K562 (cell line): Measurements from ENCODE around the gene TXNRD2. TPM values are rescaled to one million over a fixed set of nuclear protein-coding genes. Genes with fewer than 3 reads are reported as not detected.

Experiments used
- ATAC-seq: fragments of 200-7000 bp; cut with Tn5 transposase; 3 replicates; pipeline ENCODE4 v1.9.1; 2020; ENCODE audit warnings: moderate library complexity
- BruUV-seq: library from RNA; stranded (reverse); fragments of 400-500 nt; replicated peaks from 2 replicates; lab custom pipeline; 2021; lab: Mats Ljungman, UMichigan
- CTCF ChIA-PET: fragments of 300-600 bp; formaldehyde crosslinking; extraction: SDS; loops from one replicate; lab custom pipeline; 2021; ENCODE audit warnings: low intra/inter-chr PET ratio; lab: Yijun Ruan, JAX
- POLR2A ChIA-PET: fragments of 300-600, 350-650 bp; sonication (Branson Sonifier 250); formaldehyde crosslinking; extraction: SDS; loops from one replicate; lab custom pipeline; 2021; ENCODE audit warnings: antibody characterized with exemption, inconsistent platforms; lab: Yijun Ruan, JAX
- DNase-seq, 4 experiments: peaks; one replicate each; pipeline versions ENCODE4 v3.0.0 to v3.0.0-alpha.2; 2011 to 2018; ENCODE audit warnings: low spot score in 3 of 4, mixed read lengths in 3 of 4; ENCODE audit errors: extremely low read depth in 1 of 4
- FAIRE-seq: peaks from 2 replicates; lab custom pipeline; 2011; peaks lifted over from hg19 to GRCh38; lab: Jason Lieb, UNC
- H2AFZ ChIP-seq: 2 replicates; pipeline ENCODE4 v1.6.0; 2011; ENCODE audit warnings: low read depth, low read length, control low read depth, inconsistent platforms
- H3K27ac ChIP-seq: fragments of 200-600 bp; 3 replicates; pipeline ENCODE4 v1.8.0; 2011; ENCODE audit warnings: low read depth, mild to moderate bottlenecking, control low read depth, inconsistent platforms, low read length, moderate library complexity, mixed read lengths; ENCODE audit errors: extremely low read depth
- H3K27me3 ChIP-seq, 2 experiments: fragments of 300-600 bp in 1 of 2; 2 replicates in 1 of 2; 3 replicates in 1 of 2; pipeline versions ENCODE4 v1.6.0 to v1.8.0; 2011; ENCODE audit warnings: inconsistent platforms in 2 of 2, low read length in 2 of 2, mild to moderate bottlenecking in 1 of 2, mixed read lengths in 1 of 2, moderate library complexity in 1 of 2; ENCODE audit not compliant: control insufficient read depth in 2 of 2, insufficient read depth in 2 of 2
- H3K36me3 ChIP-seq: fragments of 300-600 bp; 3 replicates; pipeline ENCODE4 v1.8.0; 2011; ENCODE audit warnings: mild to moderate bottlenecking, low read length, inconsistent platforms; ENCODE audit not compliant: control insufficient read depth, insufficient read depth
- H3K4me1 ChIP-seq, 2 experiments: fragments of 200-600 bp in 1 of 2; replicated peaks in 1 of 2; 2 replicates in 1 of 2; 3 replicates in 1 of 2; pipeline versions ENCODE4 v1.5.1 to v1.8.0; 2011; ENCODE audit warnings: inconsistent platforms in 2 of 2, low read length in 2 of 2, mild to moderate bottlenecking in 1 of 2, mixed read lengths in 1 of 2, moderate library complexity in 1 of 2; ENCODE audit not compliant: control insufficient read depth in 2 of 2, insufficient read depth in 2 of 2
- H3K4me2 ChIP-seq: 2 replicates; pipeline ENCODE4 v1.6.1; 2011; ENCODE audit warnings: low read length, control low read depth, inconsistent platforms, mixed read lengths; ENCODE audit not compliant: insufficient read depth
- H3K4me3 ChIP-seq: fragments of 200-600 bp; sonication (generic), shearing (Covaris generic); 2 replicates; pipeline ENCODE4 v1.5.1; 2016; ENCODE audit warnings: control low read depth, inconsistent platforms
- H3K79me2 ChIP-seq: fragments of 200-600 bp; 3 replicates; pipeline ENCODE4 v1.8.0; 2011; ENCODE audit warnings: low read length, inconsistent platforms; ENCODE audit not compliant: control insufficient read depth, insufficient read depth
- H3K9ac ChIP-seq, 2 experiments: 2 replicates each; pipeline versions ENCODE4 v1.6.0 to v1.6.1; 2011; ENCODE audit warnings: low read depth in 2 of 2, low read length in 2 of 2, control low read depth in 1 of 2, inconsistent platforms in 1 of 2, mild to moderate bottlenecking in 1 of 2, mixed read lengths in 1 of 2; ENCODE audit not compliant: insufficient read depth in 1 of 2
- H3K9me1 ChIP-seq: one replicate; pipeline ENCODE4 v1.6.0; 2011; ENCODE audit warnings: inconsistent platforms, mild to moderate bottlenecking, low read length, moderate library complexity; ENCODE audit not compliant: control insufficient read depth, insufficient read depth
- H3K9me3 ChIP-seq: replicated peaks from 2 replicates; pipeline ENCODE4 v1.5.1; 2011; ENCODE audit warnings: low read depth, low read length, inconsistent platforms; ENCODE audit not compliant: control insufficient read depth, insufficient read depth
- H4K20me1 ChIP-seq: replicated peaks from 2 replicates; pipeline ENCODE4 v1.6.1; 2011; ENCODE audit warnings: low read length, inconsistent platforms, mixed read lengths; ENCODE audit not compliant: control insufficient read depth, insufficient read depth
- ADNP ChIP-seq: fragments of 200-800 bp; sonication (Bioruptor generic); IDR thresholded peaks from 2 replicates; pipeline ENCODE4 v1.6.1; 2016; ENCODE audit warnings: missing genetic modification characterization, missing compliant biosample characterization
- CBX3 ChIP-seq, 2 experiments: IDR thresholded peaks; 1 replicate in 1 of 2; 2 replicates in 1 of 2; pipeline ENCODE4 v1.6.1; 2012; ENCODE audit warnings: inconsistent platforms in 2 of 2, low read length in 2 of 2, borderline replicate concordance in 1 of 2, control low read depth in 1 of 2
- ESRRA ChIP-seq: fragments of 450-650 bp; IDR thresholded peaks from 2 replicates; pipeline ENCODE4 v1.6.1; 2014; ENCODE audit warnings: low read depth, mild to moderate bottlenecking, moderate library complexity, borderline replicate concordance
- HMG20B ChIP-seq: fragments of 250-450 bp; sonication (Bioruptor Pico); IDR thresholded peaks from 2 replicates; pipeline ENCODE4 v1.5.0; 2021; ENCODE audit warnings: mild to moderate bottlenecking
- KDM5B ChIP-seq: fragments of 200-600 bp; sonication (generic); IDR thresholded peaks from 2 replicates; pipeline ENCODE4 v1.6.1; 2012; ENCODE audit warnings: low read depth, mild to moderate bottlenecking, moderate library complexity, low read length, control low read depth, inconsistent platforms; ENCODE audit not compliant: insufficient replicate concordance
- KLF1 ChIP-seq: fragments of 450-650 bp; IDR thresholded peaks from 2 replicates; pipeline ENCODE4 v1.6.1; 2016; ENCODE audit warnings: missing genetic modification characterization, missing compliant biosample characterization
- PRMT5 ChIP-seq: sonication (generic); formaldehyde crosslinking; IDR thresholded peaks from 2 replicates; pipeline ENCODE4 v1.5.0; 2020; ENCODE audit warnings: missing genetic modification reagents
- PYGO2 ChIP-seq: fragments of 450-650 bp; IDR thresholded peaks from 2 replicates; pipeline ENCODE4 v1.6.1; 2016; ENCODE audit warnings: mild to moderate bottlenecking, missing genetic modification characterization, moderate library complexity, missing compliant biosample characterization
- SETDB1 ChIP-seq: IDR thresholded peaks from one replicate; pipeline ENCODE4 v1.6.1; 2012; ENCODE audit warnings: low read length, control low read depth, inconsistent platforms
- SPI1 ChIP-seq: IDR thresholded peaks from 2 replicates; pipeline ENCODE4 v1.6.1; 2011; ENCODE audit warnings: low read depth, low read length, control low read depth, borderline replicate concordance
- TRIM28 ChIP-seq: fragments of 450-650 bp; IDR thresholded peaks from 2 replicates; pipeline ENCODE4 v1.6.1; 2017
- ZNF41 ChIP-seq: fragments of 250-450 bp; sonication (Bioruptor Pico); conservative IDR thresholded peaks from 2 replicates; pipeline ENCODE4 v1.4.0; 2020; ENCODE audit warnings: mild to moderate bottlenecking
- WGBS: fragments of 100-300 bp; shearing (Covaris generic); methylation state at CpG from one replicate; pipeline ENCODE4 v1.1.6; 2016; ENCODE audit warnings: low coverage, mixed read lengths; ENCODE audit not compliant: insufficient coverage; ENCODE audit errors: missing lambda C conversion rate; 5-methylcytosine and 5-hydroxymethylcytosine counted together
- in situ Hi-C: fragments of 300-500 bp; cut with MboI; formaldehyde crosslinking; loops from 4 replicates; pipeline ENCODE4 v1.15.0; 2018; ENCODE audit warnings: inconsistent platforms, mixed read lengths
- intact Hi-C: fragments of 100-400 bp; cut with micrococcal nuclease; formaldehyde crosslinking; loops from 2 replicates; pipeline ENCODE4 v1.14.2; 2022
- polyA plus RNA-seq, 8 experiments: library from polyadenylated mRNA; depleted of rRNA in 4 of 8; stranded (reverse) in 5 of 8; unstranded in 3 of 8; fragments of >200 nt; fragmentation: Nextera tagmentation in 2 of 8; fragmentation: Illumina TruSeq in 1 of 8; extraction: Ambion mirVana in 2 of 8; extraction: Trizol in 1 of 8; gene quantifications; 2 replicates each; pipeline versions ENCODE4 v1.2.1 to v1.2.3, GENCODE V29; 2011 to 2014; ENCODE audit warnings: inconsistent platforms in 1 of 8, missing spikeins in 1 of 8
- total RNA-seq, 7 experiments: library from RNA; depleted of rRNA in 6 of 7; stranded (reverse); fragments of >200 nt in 6 of 7; fragmentation: Illumina TruSeq in 2 of 7; extraction: Trizol in 2 of 7; gene quantifications; 2 replicates each; pipeline versions ENCODE4 v1.2.1 to v1.2.3, GENCODE V29; 2011 to 2021; ENCODE audit warnings: low replicate concordance in 1 of 7
- TF ChIP-seq, protein P1 (sequence below): fragments of 450-650 bp; IDR thresholded peaks from 2 replicates; pipeline ENCODE4 v1.6.1; 2016; ENCODE audit warnings: antibody characterized with exemption
- TF ChIP-seq, protein P2 (sequence below): fragments of 450-650 bp; IDR thresholded peaks from 2 replicates; pipeline ENCODE4 v1.6.1; 2018; ENCODE audit warnings: mild to moderate bottlenecking, low read depth; ENCODE audit not compliant: partially characterized antibody
- TF ChIP-seq, protein P3 (sequence below): sonication (generic); formaldehyde crosslinking; IDR thresholded peaks from 2 replicates; pipeline ENCODE4 v1.8.0; 2023; ENCODE audit warnings: mild to moderate bottlenecking, missing genetic modification reagents

TXNRD2 gene
- total and polyA plus RNA-seq, 9 of the 15 experiments (the other 6 are each of a cell fraction or from before 2014, with no cell fraction given) = 3.3 to 80.2 (median 49.4) TPM

DNA sequence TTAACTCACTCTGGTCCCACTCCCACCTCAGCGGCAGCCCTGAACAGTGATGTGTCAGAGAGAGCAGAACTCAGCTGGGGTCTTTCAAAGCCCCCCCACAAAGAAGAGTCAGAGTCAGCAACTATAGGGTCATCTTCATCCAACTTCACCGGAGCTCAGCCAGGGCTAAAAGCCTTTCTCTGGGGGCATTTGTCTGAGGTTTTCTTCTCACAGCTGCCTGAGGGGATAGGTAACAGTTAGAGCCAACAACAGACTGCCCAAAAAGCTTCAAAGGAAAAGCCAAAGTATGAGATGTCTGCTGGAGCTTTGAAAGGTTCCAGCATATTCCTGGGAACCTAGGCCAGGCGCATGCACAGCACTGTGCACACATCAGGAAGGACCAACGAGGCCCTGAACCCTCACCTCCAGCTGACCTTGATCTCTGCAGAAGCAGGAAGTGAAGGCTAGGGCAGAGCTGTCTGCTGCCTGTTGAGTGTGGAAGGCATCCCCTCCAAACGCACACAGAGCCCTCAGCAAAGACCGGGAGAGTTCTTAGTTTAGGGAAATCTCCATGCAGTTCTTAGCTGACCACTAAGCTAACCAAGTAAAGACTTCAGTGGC, 28.2 kb downstream of the TXNRD2 start:
- no peak for FAIRE-seq
- Histone ChIP-seq H3K36me3 (peaks cover 70% of the 10 kb centered on the region), H3K27ac (no peak overlapping the region), H3K9me3 (no peaks in the 10 kb centered on the region), H3K4me3 (no peak overlapping the region), H3K9me1 (no peaks in the 10 kb centered on the region), H3K9ac (no peak overlapping the region), H3K4me2 (no peak overlapping the region), H2AFZ (no peak overlapping the region), H3K79me2 (no peaks in the 10 kb centered on the region), H4K20me1 (no peaks in the 10 kb centered on the region; the same call in 1 of the 2 replicates), H3K4me1 (peaks cover 2 to 30% of the 10 kb centered on the region in 2 experiments; a peak in 4 of 5 replicates), H3K27me3 (no peaks in the 10 kb centered on the region; a peak in 1 of 5 replicates)
- WGBS = 65% methylated on average over 6 of the region's 6 CpGs
- intact Hi-C loops (no loop called here), in situ Hi-C loops (loop anchor here (5.0 kb wide), 1 partner anchor 181 kb away; no protein-coding TSS in a partner anchor)
- POLR2A ChIA-PET = interaction anchor here (0.6 to 3.5 kb wide), 16 partner anchors 9 to 207 kb away, joined by 3 to 26 read pairs (median 4); partner anchors contain the start of genes COMT, GP1BB and TXNRD2
- CTCF ChIA-PET = interaction anchor here (0.7 to 6.2 kb wide), 3 partner anchors 156 to 184 kb away, joined by 3 to 156 read pairs (median 4); no protein-coding TSS in a partner anchor
- no peak for DNase-seq
- no peak for ATAC-seq
- no TSS peak for BruUV-seq
- TF ChIP-seq, protein P1, sequence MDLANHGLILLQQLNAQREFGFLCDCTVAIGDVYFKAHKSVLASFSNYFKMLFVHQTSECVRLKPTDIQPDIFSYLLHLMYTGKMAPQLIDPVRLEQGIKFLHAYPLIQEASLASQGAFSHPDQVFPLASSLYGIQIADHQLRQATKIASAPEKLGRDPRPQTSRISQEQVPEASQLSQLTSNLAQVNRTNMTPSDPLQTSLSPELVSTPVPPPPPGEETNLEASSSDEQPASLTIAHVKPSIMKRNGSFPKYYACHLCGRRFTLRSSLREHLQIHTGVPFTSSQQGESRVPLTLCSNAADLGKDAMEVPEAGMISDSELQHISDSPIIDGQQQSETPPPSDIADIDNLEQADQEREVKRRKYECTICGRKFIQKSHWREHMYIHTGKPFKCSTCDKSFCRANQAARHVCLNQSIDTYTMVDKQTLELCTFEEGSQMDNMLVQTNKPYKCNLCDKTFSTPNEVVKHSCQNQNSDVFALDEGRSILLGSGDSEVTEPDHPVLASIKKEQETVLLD = no peak
- TF ChIP-seq CBX3 (IDR thresholded peaks at IDR 0.05; ENCODE audit: borderline replicate concordance in 1 of 2, low read length in 2 of 2) = peak; percentile 35 to 57; a peak in 2 of 3 replicates
- TF ChIP-seq, protein P2, sequence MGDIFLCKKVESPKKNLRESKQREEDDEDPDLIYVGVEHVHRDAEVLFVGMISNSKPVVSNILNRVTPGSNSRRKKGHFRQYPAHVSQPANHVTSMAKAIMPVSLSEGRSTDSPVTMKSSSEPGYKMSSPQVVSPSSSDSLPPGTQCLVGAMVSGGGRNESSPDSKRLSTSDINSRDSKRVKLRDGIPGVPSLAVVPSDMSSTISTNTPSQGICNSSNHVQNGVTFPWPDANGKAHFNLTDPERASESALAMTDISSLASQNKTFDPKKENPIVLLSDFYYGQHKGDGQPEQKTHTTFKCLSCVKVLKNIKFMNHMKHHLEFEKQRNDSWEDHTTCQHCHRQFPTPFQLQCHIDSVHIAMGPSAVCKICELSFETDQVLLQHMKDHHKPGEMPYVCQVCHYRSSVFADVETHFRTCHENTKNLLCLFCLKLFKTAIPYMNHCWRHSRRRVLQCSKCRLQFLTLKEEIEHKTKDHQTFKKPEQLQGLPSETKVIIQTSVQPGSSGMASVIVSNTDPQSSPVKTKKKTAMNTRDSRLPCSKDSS = peak; percentile 48
- no peak for TF ChIP-seq HMG20B (CRISPR knock-in tag)
- TF ChIP-seq KLF1 (tag) = 0 out of 2 replicates have a peak, but pooled peaks have one; percentile 33
- TF ChIP-seq SETDB1 = peak; percentile 81
- no peak for TF ChIP-seq ADNP (tag)
- peak; percentile 30; the same call in 1 of the 2 replicates for TF ChIP-seq SPI1
- TF ChIP-seq ESRRA = peak; percentile 91
- no peak for TF ChIP-seq ZNF41 (CRISPR knock-in tag)
- TF ChIP-seq PRMT5 (CRISPR knock-in tag) = no peak
- peak; percentile 30 for TF ChIP-seq KDM5B
- TF ChIP-seq, protein P3, sequence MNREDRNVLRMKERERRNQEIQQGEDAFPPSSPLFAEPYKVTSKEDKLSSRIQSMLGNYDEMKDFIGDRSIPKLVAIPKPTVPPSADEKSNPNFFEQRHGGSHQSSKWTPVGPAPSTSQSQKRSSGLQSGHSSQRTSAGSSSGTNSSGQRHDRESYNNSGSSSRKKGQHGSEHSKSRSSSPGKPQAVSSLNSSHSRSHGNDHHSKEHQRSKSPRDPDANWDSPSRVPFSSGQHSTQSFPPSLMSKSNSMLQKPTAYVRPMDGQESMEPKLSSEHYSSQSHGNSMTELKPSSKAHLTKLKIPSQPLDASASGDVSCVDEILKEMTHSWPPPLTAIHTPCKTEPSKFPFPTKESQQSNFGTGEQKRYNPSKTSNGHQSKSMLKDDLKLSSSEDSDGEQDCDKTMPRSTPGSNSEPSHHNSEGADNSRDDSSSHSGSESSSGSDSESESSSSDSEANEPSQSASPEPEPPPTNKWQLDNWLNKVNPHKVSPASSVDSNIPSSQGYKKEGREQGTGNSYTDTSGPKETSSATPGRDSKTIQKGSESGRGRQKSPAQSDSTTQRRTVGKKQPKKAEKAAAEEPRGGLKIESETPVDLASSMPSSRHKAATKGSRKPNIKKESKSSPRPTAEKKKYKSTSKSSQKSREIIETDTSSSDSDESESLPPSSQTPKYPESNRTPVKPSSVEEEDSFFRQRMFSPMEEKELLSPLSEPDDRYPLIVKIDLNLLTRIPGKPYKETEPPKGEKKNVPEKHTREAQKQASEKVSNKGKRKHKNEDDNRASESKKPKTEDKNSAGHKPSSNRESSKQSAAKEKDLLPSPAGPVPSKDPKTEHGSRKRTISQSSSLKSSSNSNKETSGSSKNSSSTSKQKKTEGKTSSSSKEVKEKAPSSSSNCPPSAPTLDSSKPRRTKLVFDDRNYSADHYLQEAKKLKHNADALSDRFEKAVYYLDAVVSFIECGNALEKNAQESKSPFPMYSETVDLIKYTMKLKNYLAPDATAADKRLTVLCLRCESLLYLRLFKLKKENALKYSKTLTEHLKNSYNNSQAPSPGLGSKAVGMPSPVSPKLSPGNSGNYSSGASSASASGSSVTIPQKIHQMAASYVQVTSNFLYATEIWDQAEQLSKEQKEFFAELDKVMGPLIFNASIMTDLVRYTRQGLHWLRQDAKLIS (CRISPR knock-in tag) = no peak
- TF ChIP-seq TRIM28 = 0 out of 2 replicates have a peak, but pooled peaks have one; percentile 60
- no peak for TF ChIP-seq PYGO2 (tag)
